ENCODE measurements around the gene DUSP1.

Gene DUSP1

DNA sequence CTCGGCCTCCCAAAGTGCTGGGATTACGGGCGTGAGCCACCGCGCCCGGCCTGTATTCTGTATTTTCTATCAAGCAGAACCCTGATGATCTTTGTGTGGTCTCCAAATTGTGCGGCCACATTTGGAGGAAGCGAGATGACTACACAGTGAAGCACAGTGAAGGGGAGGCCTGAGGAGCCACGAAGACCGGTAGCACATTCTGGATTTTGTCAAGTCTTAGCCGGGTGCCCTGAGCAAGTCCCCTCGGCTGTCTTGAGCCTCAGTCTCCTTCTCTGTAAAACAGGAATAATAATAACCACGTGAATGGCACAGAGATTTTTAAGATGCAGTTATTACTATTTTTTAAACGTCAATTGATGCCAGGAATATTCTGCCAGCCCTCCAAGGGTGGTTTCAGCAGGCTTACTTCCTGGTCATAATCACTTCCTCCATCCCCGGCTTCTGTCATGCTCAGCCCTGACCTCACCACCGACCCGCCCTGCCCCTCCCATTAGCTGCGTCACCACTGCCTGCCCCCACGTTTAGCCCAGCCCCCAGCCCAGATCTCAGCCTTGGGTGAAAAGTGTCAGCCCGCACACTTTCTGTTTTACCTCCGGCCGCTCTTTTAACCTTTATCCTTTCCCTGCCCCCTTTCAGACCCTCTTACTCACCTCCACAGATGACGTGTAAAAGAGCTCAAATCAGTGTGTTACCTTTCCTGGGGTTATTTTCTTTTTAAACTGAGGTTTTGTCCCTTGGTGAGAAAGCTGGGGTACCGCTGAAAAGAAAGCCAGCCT lies 36.1 kb upstream of the DUSP1 start:
- Histone ChIP-seq H3K4me3 (ENCODE audit: insufficient read depth, low read depth, low read length) (no peak overlapping the region), H3K27ac (ENCODE audit: insufficient read depth, low read depth, low read length, poor library complexity, severe bottlenecking) (no peak overlapping the region)
- WGBS, 2 experiments = 65 to 68% methylated on average over 24 of the region's 24 CpGs

DNA sequence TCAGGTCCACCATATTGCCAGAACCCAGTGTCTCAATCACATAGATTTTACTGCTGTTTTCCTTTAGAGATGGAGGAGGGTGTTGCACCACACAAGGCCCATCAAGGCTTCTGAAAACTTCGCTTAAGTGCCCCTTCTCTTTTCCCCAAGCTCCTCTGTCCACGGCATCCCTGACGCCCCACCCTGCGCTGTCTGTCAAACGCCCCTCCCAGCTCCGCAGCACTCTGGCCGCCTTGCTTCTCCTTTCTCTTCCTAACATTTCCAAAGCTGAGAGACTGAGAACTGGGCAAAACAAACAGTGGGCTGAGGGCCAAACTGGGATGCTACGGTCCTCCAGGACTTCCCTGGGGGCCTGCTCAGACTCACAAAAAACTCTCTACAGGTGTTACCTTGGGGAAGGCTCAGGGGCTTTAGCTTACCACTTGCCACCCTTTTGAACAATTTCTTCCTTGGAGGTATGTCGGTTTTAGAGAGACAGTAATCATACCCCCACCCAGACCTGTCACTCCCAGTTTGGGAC lies 34.8 kb upstream of the DUSP1 start:
- Histone ChIP-seq H3K4me1 (ENCODE audit: control insufficient read depth, insufficient read depth, low read length) (no peaks in the 10 kb centered on the region), H3K9me3 (ENCODE audit: control insufficient read depth, low read length) (no peaks in the 10 kb centered on the region), H3K36me3 (ENCODE audit: control insufficient read depth, insufficient read depth, low read length) (no peaks in the 10 kb centered on the region), H3K4me3 (ENCODE audit: insufficient read depth, low read depth, low read length) (no peak overlapping the region), H3K27ac (ENCODE audit: insufficient read depth, low read depth, low read length, poor library complexity, severe bottlenecking) (no peak overlapping the region), H3K27me3 (ENCODE audit: control insufficient read depth, insufficient read depth, low read length, poor library complexity, severe bottlenecking) (no peaks in the 10 kb centered on the region)
- WGBS, 2 experiments = 85 to 90% methylated on average over 9 of the region's 9 CpGs

More for the DNA sequence above, 36.1 kb upstream of the DUSP1 start:
- no peaks in the 10 kb centered on the region for H3K27me3 ChIP-seq (ENCODE audit: control insufficient read depth, insufficient read depth, low read length, poor library complexity, severe bottlenecking)
- no peaks in the 10 kb centered on the region for H3K4me1 ChIP-seq (ENCODE audit: control insufficient read depth, insufficient read depth, low read length)
- H3K9me3 ChIP-seq (ENCODE audit: control insufficient read depth, low read length) = no peaks in the 10 kb centered on the region
- H3K36me3 ChIP-seq (ENCODE audit: control insufficient read depth, insufficient read depth, low read length) = no peaks in the 10 kb centered on the region

DNA sequence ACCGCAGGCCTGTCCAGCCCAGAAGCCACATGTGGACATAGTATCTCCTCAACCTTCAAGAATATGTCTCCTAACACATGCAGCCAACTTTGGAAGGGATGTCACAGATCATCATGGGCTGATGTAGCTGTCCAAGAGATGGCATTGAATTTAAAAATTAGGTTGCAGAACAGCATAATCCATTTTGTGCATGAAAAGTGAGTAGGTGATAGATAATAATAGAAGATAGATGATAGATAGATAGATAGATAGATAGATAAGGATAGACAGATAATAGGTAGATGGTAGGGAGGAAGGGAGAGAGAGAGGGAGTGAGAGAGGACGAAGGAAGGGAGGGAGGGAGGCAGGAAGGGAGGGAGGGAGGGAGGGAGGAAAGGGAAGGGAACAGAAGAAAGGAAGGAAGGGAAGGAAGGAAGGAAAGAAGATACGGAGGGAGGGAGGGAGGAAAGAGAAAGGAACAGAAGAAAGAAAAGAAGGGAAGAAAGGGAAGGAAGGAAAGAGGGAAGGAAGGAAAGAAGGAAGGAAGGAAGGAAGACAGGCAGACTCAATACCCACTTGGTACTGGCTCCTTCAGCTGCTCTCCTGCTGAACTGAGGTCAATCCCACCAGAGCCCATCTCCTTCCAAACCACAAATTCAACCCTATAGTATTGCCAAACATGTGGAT lies 34.2 kb upstream of the DUSP1 start:
- Histone ChIP-seq H3K9me3 (ENCODE audit: control insufficient read depth, low read length) (no peaks in the 10 kb centered on the region), H3K36me3 (ENCODE audit: control insufficient read depth, insufficient read depth, low read length) (no peaks in the 10 kb centered on the region), H3K4me1 (ENCODE audit: control insufficient read depth, insufficient read depth, low read length) (no peaks in the 10 kb centered on the region), H3K27me3 (ENCODE audit: control insufficient read depth, insufficient read depth, low read length, poor library complexity, severe bottlenecking) (no peaks in the 10 kb centered on the region), H3K4me3 (ENCODE audit: insufficient read depth, low read depth, low read length) (no peak overlapping the region), H3K27ac (ENCODE audit: insufficient read depth, low read depth, low read length, poor library complexity, severe bottlenecking) (no peak overlapping the region)
- WGBS, 2 experiments = 81 to 85% methylated on average over 3 of the region's 3 CpGs

DNA sequence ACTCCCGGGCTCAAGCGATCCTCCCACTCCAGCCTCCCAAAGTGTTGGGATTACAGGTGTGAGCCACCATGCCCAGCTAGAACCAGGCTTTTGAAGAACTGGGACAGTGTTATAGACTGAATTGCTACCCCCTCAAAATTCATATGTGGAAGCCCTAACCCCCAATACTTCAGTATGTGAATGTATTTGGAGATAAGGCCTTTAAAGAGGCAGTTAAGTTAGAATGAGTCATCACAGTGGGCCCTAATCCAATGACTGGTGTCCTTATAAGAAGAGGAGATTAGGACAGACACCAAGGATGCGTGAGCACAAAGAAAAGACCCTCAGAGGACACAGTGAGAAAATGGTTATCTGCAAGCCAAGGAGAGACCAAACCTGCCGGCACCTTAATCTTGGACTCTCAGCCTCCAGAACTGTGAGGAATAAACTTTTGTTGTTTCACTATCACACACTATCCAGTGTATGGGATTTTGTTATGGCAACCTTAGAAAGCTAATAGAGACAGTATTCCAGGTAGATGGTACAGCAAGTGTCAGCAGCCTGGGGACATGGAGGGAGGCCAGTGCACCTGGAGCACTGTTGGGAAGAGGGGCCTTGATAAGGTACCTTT lies 31.7 kb upstream of the DUSP1 start:
- 91 to 92% methylated on average over 4 of the region's 4 CpGs for WGBS, 2 experiments
- Histone ChIP-seq H3K4me1 (ENCODE audit: control insufficient read depth, insufficient read depth, low read length) (no peaks in the 10 kb centered on the region), H3K4me3 (ENCODE audit: insufficient read depth, low read depth, low read length) (no peak overlapping the region), H3K9me3 (ENCODE audit: control insufficient read depth, low read length) (no peaks in the 10 kb centered on the region), H3K36me3 (ENCODE audit: control insufficient read depth, insufficient read depth, low read length) (no peaks in the 10 kb centered on the region), H3K27ac (ENCODE audit: insufficient read depth, low read depth, low read length, poor library complexity, severe bottlenecking) (no peak overlapping the region), H3K27me3 (ENCODE audit: control insufficient read depth, insufficient read depth, low read length, poor library complexity, severe bottlenecking) (no peaks in the 10 kb centered on the region)

DNA sequence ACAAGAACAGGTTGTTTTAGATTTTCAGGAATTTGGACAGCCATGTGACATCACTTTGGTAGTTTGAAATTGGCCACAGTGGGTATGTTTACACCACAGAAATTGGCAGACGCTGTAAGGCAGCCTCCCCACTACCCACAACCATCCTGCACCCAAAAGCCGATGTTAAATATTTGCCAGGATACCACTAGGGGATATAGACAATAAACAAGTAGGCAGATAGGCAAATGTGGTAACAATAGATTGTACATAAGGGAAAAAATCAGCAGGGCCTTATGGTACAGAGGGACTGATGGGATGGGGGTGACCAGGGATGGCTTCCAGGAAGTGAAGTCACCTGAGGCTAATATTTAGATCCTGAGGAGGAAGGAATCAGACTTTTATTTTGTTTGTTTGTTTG lies 31.1 kb upstream of the DUSP1 start:
- 94 to 100% methylated on average over 1 to 2 of the region's 2 CpGs for WGBS, 2 experiments
- Histone ChIP-seq H3K9me3 (ENCODE audit: control insufficient read depth, low read length) (no peaks in the 10 kb centered on the region), H3K4me1 (ENCODE audit: control insufficient read depth, insufficient read depth, low read length) (no peaks in the 10 kb centered on the region), H3K27ac (ENCODE audit: insufficient read depth, low read depth, low read length, poor library complexity, severe bottlenecking) (no peak overlapping the region), H3K36me3 (ENCODE audit: control insufficient read depth, insufficient read depth, low read length) (no peaks in the 10 kb centered on the region), H3K27me3 (ENCODE audit: control insufficient read depth, insufficient read depth, low read length, poor library complexity, severe bottlenecking) (no peaks in the 10 kb centered on the region), H3K4me3 (ENCODE audit: insufficient read depth, low read depth, low read length) (no peak overlapping the region)

DNA sequence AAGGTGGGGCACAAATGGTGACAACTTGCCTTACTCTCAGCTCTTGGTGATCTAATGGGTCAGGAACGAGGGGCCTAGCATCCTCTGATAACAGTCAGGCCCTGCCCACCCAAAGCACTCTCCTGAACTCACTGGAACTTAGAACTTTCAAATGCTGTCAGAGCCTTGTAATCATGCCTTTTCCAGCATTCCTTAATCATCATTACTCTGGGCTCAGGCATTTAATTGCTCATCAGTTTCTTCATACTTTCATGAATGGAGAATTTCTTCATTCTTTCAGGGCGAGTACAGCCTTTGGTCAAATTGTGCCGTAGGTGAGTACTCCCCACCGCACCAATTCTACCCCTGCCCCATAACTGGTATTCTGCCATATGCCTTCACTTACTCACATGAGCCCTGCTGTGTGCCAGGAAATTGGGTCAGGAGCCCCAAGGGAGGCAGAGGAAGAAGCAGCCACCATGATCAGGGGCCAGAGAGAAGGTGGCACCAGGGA lies 30.2 kb upstream of the DUSP1 start:
- no peaks in the 10 kb centered on the region for H3K9me3 ChIP-seq (ENCODE audit: control insufficient read depth, low read length)
- no peak overlapping the region for H3K27ac ChIP-seq (ENCODE audit: insufficient read depth, low read depth, low read length, poor library complexity, severe bottlenecking)

DNA sequence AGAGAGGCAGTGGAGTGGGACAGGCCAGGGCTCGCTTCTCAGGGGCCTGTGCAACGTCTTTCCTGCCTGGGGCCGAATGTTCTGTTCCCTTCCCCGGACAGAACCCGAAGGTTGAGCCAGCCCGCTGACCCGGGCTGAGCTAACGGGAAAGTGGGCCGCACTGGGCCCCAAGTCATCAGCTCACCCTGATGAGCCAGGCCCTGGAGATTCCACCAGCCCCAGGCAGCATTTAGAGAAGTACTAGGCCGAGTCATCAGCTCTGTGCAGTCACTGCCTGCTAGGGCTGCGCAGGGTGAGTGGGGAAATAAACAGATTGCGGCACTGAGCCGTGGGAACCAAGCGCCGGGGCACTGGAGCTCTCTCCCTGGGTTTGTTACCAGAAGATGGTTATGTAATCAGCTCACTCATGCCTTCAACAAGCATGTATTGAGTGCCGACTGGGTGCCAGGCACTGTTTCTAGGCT lies 29.1 kb upstream of the DUSP1 start:
- no peaks in the 10 kb centered on the region for H3K27me3 ChIP-seq (ENCODE audit: control insufficient read depth, insufficient read depth, low read length, poor library complexity, severe bottlenecking)
- H3K9me3 ChIP-seq (ENCODE audit: control insufficient read depth, low read length) = no peaks in the 10 kb centered on the region
- H3K36me3 ChIP-seq (ENCODE audit: control insufficient read depth, insufficient read depth, low read length) = no peaks in the 10 kb centered on the region
- 91 to 95% methylated on average over 16 of the region's 16 CpGs for WGBS, 2 experiments
- no peak overlapping the region for H3K27ac ChIP-seq (ENCODE audit: insufficient read depth, low read depth, low read length, poor library complexity, severe bottlenecking)
- no peaks in the 10 kb centered on the region for H3K4me1 ChIP-seq (ENCODE audit: control insufficient read depth, insufficient read depth, low read length)
- no peak overlapping the region for H3K4me3 ChIP-seq (ENCODE audit: insufficient read depth, low read depth, low read length)

More for the DNA sequence above, 30.2 kb upstream of the DUSP1 start:
- no peaks in the 10 kb centered on the region for H3K36me3 ChIP-seq (ENCODE audit: control insufficient read depth, insufficient read depth, low read length)
- WGBS, 2 experiments = 92 to 97% methylated on average over 4 of the region's 4 CpGs
- H3K27me3 ChIP-seq (ENCODE audit: control insufficient read depth, insufficient read depth, low read length, poor library complexity, severe bottlenecking) = no peaks in the 10 kb centered on the region
- H3K4me3 ChIP-seq (ENCODE audit: insufficient read depth, low read depth, low read length) = no peak overlapping the region
- no peaks in the 10 kb centered on the region for H3K4me1 ChIP-seq (ENCODE audit: control insufficient read depth, insufficient read depth, low read length)

DNA sequence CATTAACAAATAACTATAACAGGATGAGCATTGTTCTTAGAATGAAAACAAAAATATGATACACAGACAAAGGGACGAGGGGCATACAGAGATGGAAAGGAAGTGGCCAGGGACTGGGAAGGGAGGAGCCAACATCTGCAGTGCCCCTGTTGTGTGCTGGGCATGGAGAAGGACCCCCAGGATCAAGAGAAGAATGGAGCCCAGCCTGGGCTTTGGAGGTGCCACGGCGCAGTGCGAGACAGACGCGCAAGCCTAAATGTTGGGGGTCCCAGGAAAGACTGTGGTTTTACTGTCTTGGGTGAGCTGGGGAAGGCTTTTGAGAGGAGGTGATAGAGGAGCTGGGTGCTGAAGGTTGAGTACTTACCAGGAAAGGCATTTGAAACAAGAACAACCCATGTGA lies 28.4 kb upstream of the DUSP1 start:
- no peaks in the 10 kb centered on the region for H3K4me1 ChIP-seq (ENCODE audit: control insufficient read depth, insufficient read depth, low read length)
- H3K27me3 ChIP-seq (ENCODE audit: control insufficient read depth, insufficient read depth, low read length, poor library complexity, severe bottlenecking) = no peaks in the 10 kb centered on the region
- no peak overlapping the region for H3K4me3 ChIP-seq (ENCODE audit: insufficient read depth, low read depth, low read length)
- H3K27ac ChIP-seq (ENCODE audit: insufficient read depth, low read depth, low read length, poor library complexity, severe bottlenecking) = no peak overlapping the region
- 94 to 97% methylated on average over 6 of the region's 6 CpGs for WGBS, 2 experiments
- no peaks in the 10 kb centered on the region for H3K36me3 ChIP-seq (ENCODE audit: control insufficient read depth, insufficient read depth, low read length)
- no peaks in the 10 kb centered on the region for H3K9me3 ChIP-seq (ENCODE audit: control insufficient read depth, low read length)

DNA sequence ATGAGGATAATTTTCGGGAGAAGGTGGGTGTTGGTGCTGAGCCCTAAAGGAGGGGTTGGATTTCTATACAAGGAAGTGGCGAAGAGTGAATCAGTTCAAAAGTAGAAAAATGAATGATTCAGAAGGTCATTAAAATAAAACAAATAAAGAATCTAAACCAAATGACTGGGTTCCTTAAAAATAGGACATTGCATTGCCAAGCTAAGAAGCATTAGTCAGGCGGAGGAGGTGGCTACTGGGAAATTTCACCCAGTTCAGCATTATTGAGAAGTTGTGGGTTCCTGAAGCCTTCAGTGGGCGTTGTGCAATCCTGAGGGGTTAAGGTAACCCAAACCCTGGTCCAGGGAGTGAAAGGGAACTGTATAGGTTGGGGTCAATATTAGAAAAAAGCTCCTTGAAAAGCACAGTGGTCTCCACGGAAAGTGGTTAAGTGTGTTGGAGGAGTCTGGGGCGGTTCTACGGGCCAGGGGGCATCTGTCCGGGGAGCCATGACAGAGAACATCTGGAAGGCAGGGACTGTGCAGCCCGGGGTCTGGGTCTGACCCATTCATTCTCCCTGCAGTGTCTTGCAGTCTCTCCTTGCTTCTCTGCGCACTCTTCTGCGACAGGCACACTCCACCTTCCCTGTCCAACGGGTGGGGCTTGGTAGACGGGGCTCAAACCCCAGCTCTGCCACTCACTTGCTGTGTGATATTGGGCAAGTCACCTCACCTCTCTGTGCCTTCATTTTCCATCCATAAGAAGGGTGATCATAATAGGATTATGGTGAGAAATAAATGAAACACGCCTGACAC lies 27.6 kb upstream of the DUSP1 start:
- Histone ChIP-seq H3K9me3 (ENCODE audit: control insufficient read depth, low read length) (no peaks in the 10 kb centered on the region), H3K4me1 (ENCODE audit: control insufficient read depth, insufficient read depth, low read length) (no peaks in the 10 kb centered on the region), H3K27ac (ENCODE audit: insufficient read depth, low read depth, low read length, poor library complexity, severe bottlenecking) (no peak overlapping the region), H3K4me3 (ENCODE audit: insufficient read depth, low read depth, low read length) (no peak overlapping the region), H3K36me3 (ENCODE audit: control insufficient read depth, insufficient read depth, low read length) (no peaks in the 10 kb centered on the region), H3K27me3 (ENCODE audit: control insufficient read depth, insufficient read depth, low read length, poor library complexity, severe bottlenecking) (no peaks in the 10 kb centered on the region)
- 89 to 92% methylated on average over 13 to 14 of the region's 14 CpGs for WGBS, 2 experiments
